ENCODE data around the gene NAP1L1.

DNA sequence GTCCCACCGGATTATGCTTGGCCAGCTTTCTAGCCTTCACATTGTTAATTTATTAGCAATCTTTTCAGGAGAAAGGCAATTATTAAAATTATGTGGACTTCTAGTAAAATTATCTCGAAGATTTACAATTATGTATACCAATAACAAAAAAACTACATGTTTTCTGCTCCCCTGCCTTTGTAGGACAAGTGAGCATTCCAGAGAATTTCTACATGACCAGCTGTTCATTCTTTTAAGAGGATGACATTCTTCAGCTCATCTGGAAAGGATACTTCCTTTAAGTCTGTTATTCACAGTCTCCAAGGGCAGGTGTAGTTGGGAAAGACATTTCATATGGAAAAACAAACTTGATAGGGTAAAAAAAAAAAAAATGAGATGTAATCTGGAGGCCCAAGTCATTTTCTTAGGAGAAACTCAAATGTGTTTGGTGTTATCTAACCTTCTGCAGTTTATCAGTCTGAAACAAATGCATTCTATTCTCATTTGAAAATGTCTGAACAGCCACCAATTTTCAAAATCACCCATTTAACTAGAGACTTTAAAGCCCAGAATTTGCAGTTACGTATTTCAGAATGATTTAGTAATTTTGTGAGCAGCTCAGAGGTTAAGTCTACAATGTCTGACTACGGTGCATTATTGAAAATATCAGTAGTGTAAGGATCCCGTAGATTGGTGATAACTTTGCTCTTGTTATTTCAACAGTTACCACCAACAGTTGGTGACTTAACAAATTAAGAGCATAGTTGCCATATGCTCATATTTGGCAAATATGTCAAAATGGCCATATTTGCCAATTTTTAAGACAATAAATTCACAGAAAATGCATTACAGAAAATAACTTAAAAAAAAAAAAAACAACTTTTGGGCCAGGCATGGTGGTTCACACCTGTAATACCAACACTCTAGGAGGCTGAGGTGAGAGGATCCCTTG lies 51.1 kb downstream of the NAP1L1 start:
- TF ChIP-seq, protein P1, sequence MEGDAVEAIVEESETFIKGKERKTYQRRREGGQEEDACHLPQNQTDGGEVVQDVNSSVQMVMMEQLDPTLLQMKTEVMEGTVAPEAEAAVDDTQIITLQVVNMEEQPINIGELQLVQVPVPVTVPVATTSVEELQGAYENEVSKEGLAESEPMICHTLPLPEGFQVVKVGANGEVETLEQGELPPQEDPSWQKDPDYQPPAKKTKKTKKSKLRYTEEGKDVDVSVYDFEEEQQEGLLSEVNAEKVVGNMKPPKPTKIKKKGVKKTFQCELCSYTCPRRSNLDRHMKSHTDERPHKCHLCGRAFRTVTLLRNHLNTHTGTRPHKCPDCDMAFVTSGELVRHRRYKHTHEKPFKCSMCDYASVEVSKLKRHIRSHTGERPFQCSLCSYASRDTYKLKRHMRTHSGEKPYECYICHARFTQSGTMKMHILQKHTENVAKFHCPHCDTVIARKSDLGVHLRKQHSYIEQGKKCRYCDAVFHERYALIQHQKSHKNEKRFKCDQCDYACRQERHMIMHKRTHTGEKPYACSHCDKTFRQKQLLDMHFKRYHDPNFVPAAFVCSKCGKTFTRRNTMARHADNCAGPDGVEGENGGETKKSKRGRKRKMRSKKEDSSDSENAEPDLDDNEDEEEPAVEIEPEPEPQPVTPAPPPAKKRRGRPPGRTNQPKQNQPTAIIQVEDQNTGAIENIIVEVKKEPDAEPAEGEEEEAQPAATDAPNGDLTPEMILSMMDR (IDR thresholded peaks at IDR 0.05), result no peak
- no peak for TF ChIP-seq POLR2A (IDR thresholded peaks at IDR 0.05; ENCODE audit: low read depth)

All from esophagus muscularis mucosa (tissue), 3 donors.